ENCODE data around the gene CCSER2.
"Not testable (repeated sequence)": the region's sequence is repeated elsewhere in the genome, so short reads cannot be mapped to it uniquely, and the experiment has no call there.

Gene CCSER2

GRCh38 chr10:84522612-84523462 lies 194.4 kb downstream of the CCSER2 start:
- no peak for DNase-seq (ENCODE audit: low read depth in 2 of 2)

GRCh38 chr10:84523526-84523925 lies 195.1 kb downstream of the CCSER2 start:
- DNase-seq (ENCODE audit: low read depth in 2 of 2), result no peak

- no peak for DNase-seq (ENCODE audit: low read depth in 2 of 2)
These were observed 196.0 kb downstream of the CCSER2 start for GRCh38 chr10:84524435-84524834.

- DNase-seq (ENCODE audit: low read depth in 2 of 2), result no peak
These were observed 196.9 kb downstream of the CCSER2 start for GRCh38 chr10:84525120-84525806.

- not testable (repeated sequence) for DNase-seq (ENCODE audit: low read depth in 2 of 2)
These were observed 197.4 kb downstream of the CCSER2 start for GRCh38 chr10:84525807-84526182.

- not testable (repeated sequence) for DNase-seq (ENCODE audit: low read depth in 2 of 2)
These were observed 199.0 kb downstream of the CCSER2 start for GRCh38 chr10:84527386-84527785.

- DNase-seq (ENCODE audit: low read depth in 2 of 2), result not testable (repeated sequence)
These were observed 200.1 kb downstream of the CCSER2 start for GRCh38 chr10:84528526-84528925.

GRCh38 chr10:84530724-84531325 lies 202.4 kb downstream of the CCSER2 start:
- no peak for DNase-seq (ENCODE audit: low read depth in 2 of 2)

GRCh38 chr10:84531396-84531795 lies 203.0 kb downstream of the CCSER2 start:
- DNase-seq (ENCODE audit: low read depth in 2 of 2), result no peak

- DNase-seq (ENCODE audit: low read depth in 2 of 2), result no peak
These were observed 205.8 kb downstream of the CCSER2 start for GRCh38 chr10:84534168-84534567.

- no peak for DNase-seq (ENCODE audit: low read depth in 2 of 2)
These were observed 209.1 kb downstream of the CCSER2 start for GRCh38 chr10:84537447-84537931.

GRCh38 chr10:84538036-84538435 lies 209.6 kb downstream of the CCSER2 start:
- DNase-seq (ENCODE audit: low read depth in 2 of 2), result no peak

- DNase-seq (ENCODE audit: low read depth in 2 of 2), result no peak
These were observed 210.8 kb downstream of the CCSER2 start for GRCh38 chr10:84539216-84539615.

- no peak for DNase-seq (ENCODE audit: low read depth in 2 of 2)
These were observed 211.7 kb downstream of the CCSER2 start for GRCh38 chr10:84540022-84540616.

GRCh38 chr10:84540617-84541288 lies 212.4 kb downstream of the CCSER2 start:
- DNase-seq (ENCODE audit: low read depth in 2 of 2), result peak; percentile 51 to 57

- DNase-seq (ENCODE audit: low read depth in 2 of 2), result no peak
These were observed 212.9 kb downstream of the CCSER2 start for GRCh38 chr10:84541289-84541637.

- no peak for DNase-seq (ENCODE audit: low read depth in 2 of 2)
These were observed 214.4 kb downstream of the CCSER2 start for GRCh38 chr10:84542522-84543490.

- DNase-seq (ENCODE audit: low read depth in 2 of 2), result no peak
These were observed 215.6 kb downstream of the CCSER2 start for GRCh38 chr10:84543948-84544347.

GRCh38 chr10:84545651-84546050 lies 217.3 kb downstream of the CCSER2 start:
- no peak for DNase-seq (ENCODE audit: low read depth in 2 of 2)

- no peak for DNase-seq (ENCODE audit: low read depth in 2 of 2)
These were observed 218.2 kb downstream of the CCSER2 start for GRCh38 chr10:84546609-84547008.

All from stimulated activated CD4-positive, alpha-beta T cell treated with anti-CD3 and anti-CD28 coated beads, Interleukin-15, amount 100 ng/mL, for 48 hours (primary cell).